Endothelial cell of umbilical vein (primary cell): ENCODE results near the gene MTO1. TPM values are rescaled to one million over a fixed set of nuclear protein-coding genes. Genes with fewer than 3 reads are reported as not detected.
"Not testable (repeated sequence)": the region's sequence is repeated elsewhere in the genome, so short reads cannot be mapped to it uniquely, and the experiment has no call there.

Experiments used
- BruUV-seq: library from RNA; stranded (reverse); fragments of 400-500 nt; replicated peaks from 2 replicates; lab custom pipeline; 2021; lab: Mats Ljungman, UMichigan
- CTCF ChIA-PET: fragments of 300-600, 350-600 bp; sonication (Branson Sonifier 250); formaldehyde crosslinking; loops from one replicate; lab custom pipeline; 2021; ENCODE audit warnings: antibody characterized with exemption, inconsistent platforms; lab: Charles Lee
- POLR2A ChIA-PET: fragments of 300-600, 350-600 bp; sonication (Branson Sonifier 250); formaldehyde crosslinking; loops from one replicate; lab custom pipeline; 2021; ENCODE audit warnings: antibody characterized with exemption, inconsistent platforms; lab: Charles Lee
- DNase-seq: peaks from one replicate; pipeline ENCODE4 v3.0.0-alpha.2; 2011; ENCODE audit warnings: low read depth, low spot score
- FAIRE-seq: peaks from 2 replicates; lab custom pipeline; 2011; peaks lifted over from hg19 to GRCh38; lab: Jason Lieb, UNC
- H2AFZ ChIP-seq: 2 replicates; pipeline ENCODE4 v1.6.0; 2012; ENCODE audit warnings: low read depth, low read length, control low read depth, inconsistent platforms
- H3K27ac ChIP-seq: 2 replicates; pipeline ENCODE4 v1.5.1; 2011; ENCODE audit warnings: low read depth, mild to moderate bottlenecking, control low read depth, low read length, moderate library complexity; ENCODE audit not compliant: insufficient read depth
- H3K27me3 ChIP-seq, 2 experiments: 2 replicates each; pipeline versions ENCODE4 v1.6.0 to v1.6.1; 2011; ENCODE audit warnings: low read length in 2 of 2, mixed read lengths in 1 of 2; ENCODE audit not compliant: control insufficient read depth in 2 of 2, insufficient read depth in 2 of 2
- H3K36me3 ChIP-seq, 2 experiments: 2 replicates in 1 of 2; 3 replicates in 1 of 2; pipeline ENCODE4 v1.5.1; 2011; ENCODE audit warnings: low read length in 2 of 2, mild to moderate bottlenecking in 1 of 2, moderate library complexity in 1 of 2; ENCODE audit not compliant: control insufficient read depth in 2 of 2, insufficient read depth in 2 of 2; ENCODE audit errors: extremely low read depth in 1 of 2
- H3K4me1 ChIP-seq: 3 replicates; pipeline ENCODE4 v1.5.1; 2011; ENCODE audit warnings: mild to moderate bottlenecking, low read length; ENCODE audit not compliant: control insufficient read depth, insufficient read depth; ENCODE audit errors: extremely low read depth
- H3K4me2 ChIP-seq: 2 replicates; pipeline ENCODE4 v1.6.1; 2011; ENCODE audit warnings: low read length, control low read depth, mixed read lengths; ENCODE audit not compliant: insufficient read depth
- H3K4me3 ChIP-seq, 3 experiments: fragments of 200-600 bp in 1 of 3; sonication (generic), shearing (Covaris generic) in 1 of 3; replicated peaks in 1 of 3; 2 replicates each; pipeline ENCODE4 v1.5.1; 2011 to 2016; ENCODE audit warnings: control low read depth in 3 of 3, low read length in 3 of 3, mild to moderate bottlenecking in 2 of 3, inconsistent platforms in 1 of 3, low read depth in 1 of 3, moderate library complexity in 1 of 3; ENCODE audit not compliant: insufficient read depth in 1 of 3
- H3K79me2 ChIP-seq: 2 replicates; pipeline ENCODE4 v1.6.0; 2012; ENCODE audit warnings: low read length, inconsistent platforms; ENCODE audit not compliant: control insufficient read depth, insufficient read depth
- H3K9ac ChIP-seq: replicated peaks from 2 replicates; pipeline ENCODE3; 2011; ENCODE audit warnings: low read length, control low read depth; ENCODE audit not compliant: insufficient read depth; ENCODE audit errors: extremely low read depth
- H3K9me1 ChIP-seq: replicated peaks from 3 replicates; pipeline ENCODE4 v1.6.0; 2011; ENCODE audit warnings: mild to moderate bottlenecking, low read length; ENCODE audit not compliant: control insufficient read depth, insufficient read depth; ENCODE audit errors: extremely low read depth
- H3K9me3 ChIP-seq: replicated peaks from 2 replicates; pipeline ENCODE4 v1.5.1; 2012; ENCODE audit warnings: low read length, inconsistent platforms; ENCODE audit not compliant: control insufficient read depth, insufficient read depth
- H4K20me1 ChIP-seq: replicated peaks from 2 replicates; pipeline ENCODE3; 2011; ENCODE audit warnings: mild to moderate bottlenecking, low read length; ENCODE audit not compliant: control insufficient read depth, insufficient read depth; ENCODE audit errors: extremely low read depth
- MYC ChIP-seq: IDR thresholded peaks from one replicate; pipeline ENCODE4 v1.6.1; 2011; ENCODE audit warnings: mild to moderate bottlenecking, low read depth, low read length
- POLR2A ChIP-seq: IDR thresholded peaks from 2 replicates; pipeline ENCODE4 v1.6.1; 2012; ENCODE audit warnings: low read depth, mild to moderate bottlenecking, control low read depth, low read length
- dilution Hi-C: fragments of 300-500 bp; cut with MboI; formaldehyde crosslinking; loops from one replicate; pipeline ENCODE4 v1.15.0; 2019; ENCODE audit warnings: low sequenced_read_pairs; ENCODE audit not compliant: extremely low pct_ligation_motif_present
- intact Hi-C: fragments of 100-400 bp; cut with micrococcal nuclease; formaldehyde crosslinking; loops from one replicate; pipeline ENCODE4 v1.10.0; 2022
- polyA plus RNA-seq, 4 experiments: library from polyadenylated mRNA; depleted of rRNA in 3 of 4; stranded (reverse) in 3 of 4; unstranded in 1 of 4; fragments of >200 nt; gene quantifications; 2 replicates each; pipeline versions ENCODE4 v1.2.1 to v1.2.3, GENCODE V29; 2011 to 2012; ENCODE audit warnings: missing spikeins in 1 of 4
- small RNA-seq: library from RNA; depleted of rRNA; stranded (forward); fragments of <200 nt; gene quantifications from one replicate; pipeline ENCODE3, GENCODE V24; 2012; ENCODE audit warnings: low replicate concordance, low read depth; ENCODE audit not compliant: insufficient read depth, insufficient read length
- total RNA-seq: library from RNA; stranded (reverse); gene quantifications from 2 replicates; pipeline ENCODE4 v1.2.3, GENCODE V29; 2021

The MTO1 gene
- total and polyA plus RNA-seq, 2 donors (not counting 3 experiments of a cell fraction or from before 2014, with no cell fraction given) = 12.6 to 24.8 TPM

DNA sequence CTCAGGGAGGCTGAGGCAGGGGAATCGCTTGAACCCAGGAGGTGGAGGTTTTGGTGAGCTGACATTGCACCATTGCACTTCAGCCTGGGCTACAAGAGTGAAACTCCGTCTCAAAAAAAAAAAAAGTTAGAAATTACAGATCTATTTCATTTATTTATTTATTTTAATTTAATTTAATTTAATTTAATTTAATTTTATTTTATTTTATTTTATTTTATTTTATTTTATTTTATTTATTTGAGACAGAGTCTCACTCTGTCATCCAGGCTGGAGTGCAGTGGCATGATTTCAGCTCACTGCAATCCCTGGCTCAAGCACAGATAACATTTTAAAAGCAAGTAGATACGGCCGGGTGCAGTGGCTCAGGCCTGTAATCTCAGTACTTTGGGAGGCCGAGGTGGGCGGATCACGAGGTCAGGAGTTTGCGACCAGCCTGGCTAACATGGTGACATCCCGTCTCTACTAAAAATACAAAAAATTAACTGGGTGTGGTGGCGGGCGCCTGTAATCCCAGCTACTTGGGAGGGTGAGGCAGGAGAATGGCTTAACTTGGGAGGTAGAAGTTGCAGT lies 93.9 kb downstream of the MTO1 start:
- H3K4me2 ChIP-seq, intact Hi-C loops, H3K36me3 ChIP-seq, H3K9me1 ChIP-seq, H3K9ac ChIP-seq, H3K79me2 ChIP-seq, H3K27ac ChIP-seq, H2AFZ ChIP-seq, POLR2A ChIA-PET, H3K4me1 ChIP-seq, FAIRE-seq, DNase-seq, dilution Hi-C loops, BruUV-seq, H3K27me3 ChIP-seq, H4K20me1 ChIP-seq, H3K4me3 ChIP-seq, H3K9me3 ChIP-seq: not testable (repeated sequence)
- CTCF ChIA-PET = interaction anchor here (0.7 to 1.3 kb wide), 2 partner anchors 18 to 115 kb away, joined by 3 to 4 read pairs; no protein-coding TSS in a partner anchor

DNA sequence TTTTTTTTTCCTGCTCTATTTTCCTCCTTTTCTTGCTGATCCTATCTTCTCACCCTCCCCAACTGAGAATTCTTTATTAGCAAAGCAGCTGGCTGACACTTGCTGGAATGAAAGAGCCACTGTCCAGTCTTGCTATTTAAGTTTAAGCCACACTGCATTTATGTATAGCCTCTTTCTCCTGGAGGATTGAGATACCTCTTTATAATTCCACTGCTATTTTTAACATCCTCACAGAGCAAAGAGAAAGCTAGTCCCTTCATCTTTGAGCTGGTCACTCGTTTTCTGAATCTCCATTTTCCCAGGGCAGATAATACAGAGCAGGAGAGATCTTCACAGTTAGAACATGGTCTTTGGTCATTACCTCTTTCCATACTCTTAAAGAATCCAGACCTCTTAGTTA lies 95.3 kb downstream of the MTO1 start:
- POLR2A ChIA-PET = no interaction called here
- intact Hi-C loops (no loop called here), dilution Hi-C loops (no loop called here)
- no peaks in the 10 kb centered on the region for H3K79me2 ChIP-seq
- H3K4me2 ChIP-seq = no peak overlapping the region
- CTCF ChIA-PET = interaction anchor here (1.1 to 2.5 kb wide), 3 partner anchors 8 to 21 kb away, joined by 3 to 11 read pairs (median 4); no protein-coding TSS in a partner anchor
- peaks cover 3% of the 10 kb centered on the region for H3K4me1 ChIP-seq
- H4K20me1 ChIP-seq = no peaks in the 10 kb centered on the region
- H3K27me3 ChIP-seq = no peaks in the 10 kb centered on the region
- no TSS peak for BruUV-seq
- H3K9ac ChIP-seq = no peak overlapping the region
- H3K9me1 ChIP-seq = no peaks in the 10 kb centered on the region
- no peak overlapping the region for H3K4me3 ChIP-seq
- no peak overlapping the region for H2AFZ ChIP-seq
- H3K9me3 ChIP-seq = no peaks in the 10 kb centered on the region
- FAIRE-seq = no peak
- no peak for DNase-seq
- TF ChIP-seq MYC = no peak
- no peak for TF ChIP-seq POLR2A
- H3K36me3 ChIP-seq = no peaks in the 10 kb centered on the region
- no peak overlapping the region for H3K27ac ChIP-seq

Small RNA genes lying within 50 kb of the gene (small RNA-seq; reads per million reads assigned to genes)
- not detected for gene AL603910.2
- not detected for gene RN7SL827P
- not detected for gene RNU6-975P

Other genes with a start within 250 kb of the MTO1 start
- gene KHDC1L, start 236.2 kb upstream of the MTO1 start, total RNA-seq = not detected in 2 replicates
- gene KHDC1L, start 236.2 kb upstream of the MTO1 start, polyA plus RNA-seq = 0.15 and 0.18 TPM in 2 replicates
- gene KHDC1, start 198.5 kb upstream of the MTO1 start, total RNA-seq = 3.3 and 3.7 TPM in 2 replicates
- 4.2 and 4.4 TPM in 2 replicates for gene KHDC1, start 198.5 kb upstream of the MTO1 start, polyA plus RNA-seq
- gene DPPA5, start 107.5 kb upstream of the MTO1 start, total RNA-seq = not detected in 2 replicates
- gene DPPA5, start 107.5 kb upstream of the MTO1 start, polyA plus RNA-seq = not detected in 2 replicates
- not detected in 2 replicates for gene KHDC3L, start 99.1 kb upstream of the MTO1 start, total RNA-seq
- not detected in 2 replicates for gene KHDC3L, start 99.1 kb upstream of the MTO1 start, polyA plus RNA-seq
- not detected in 2 replicates for gene OOEP, start 91.8 kb upstream of the MTO1 start, total RNA-seq
- 0.19 and 0.21 TPM in 2 replicates for gene OOEP, start 91.8 kb upstream of the MTO1 start, polyA plus RNA-seq
- 0.92 and 0.95 TPM in 2 replicates for gene DDX43, start 66.9 kb upstream of the MTO1 start, total RNA-seq
- 1.2 TPM in 2 replicates for gene DDX43, start 66.9 kb upstream of the MTO1 start, polyA plus RNA-seq
- 7.3 and 7.4 TPM in 2 replicates for gene CGAS, start 9.4 kb upstream of the MTO1 start, total RNA-seq
- 1.6 and 1.9 TPM in 2 replicates for gene CGAS, start 9.4 kb upstream of the MTO1 start, polyA plus RNA-seq
- gene EEF1A1, start 59.3 kb downstream of the MTO1 start, total RNA-seq = 9,186 and 9,456 TPM in 2 replicates
- gene EEF1A1, start 59.3 kb downstream of the MTO1 start, polyA plus RNA-seq = 9,885 and 11,104 TPM in 2 replicates
- 15.2 and 17.6 TPM in 2 replicates for gene SLC17A5, start 192.3 kb downstream of the MTO1 start, total RNA-seq
- gene SLC17A5, start 192.3 kb downstream of the MTO1 start, polyA plus RNA-seq = 16.9 and 18.7 TPM in 2 replicates
- gene CD109, start 234.5 kb downstream of the MTO1 start, total RNA-seq = 86.2 and 107 TPM in 2 replicates
- gene CD109, start 234.5 kb downstream of the MTO1 start, polyA plus RNA-seq = 26.3 and 33.9 TPM in 2 replicates